ENCODE results near the gene NDUFS2. TPM values are rescaled to one million over a fixed set of nuclear protein-coding genes. Genes with fewer than 3 reads are reported as not detected.
A peak's percentile ranks its signal among the peaks of the same experiment; 100 is the strongest.

NDUFS2 gene
- total and polyA plus RNA-seq, 2 of the 8 experiments (the other 6 are each of a cell fraction or from before 2014, with no cell fraction given) = 95.1 to 113 TPM

GRCh38 chr1:161222175-161223019, 20.2 kb downstream of the NDUFS2 start:
- Histone ChIP-seq H3K27ac (ENCODE audit: low read depth, low read length) (no peak overlapping the region), H2BK120ac (replicated peaks; ENCODE audit: low read depth, low read length) (no peak overlapping the region), H4K8ac (ENCODE audit: extremely low read depth, insufficient read depth, low read length) (peak overlapping the region; percentile 57), H3K27me3 (replicated peaks in 1 of 4; ENCODE audit: control insufficient read depth in 3 of 4, extremely low read depth in 1 of 4, insufficient read depth in 3 of 4, low read length in 3 of 4) (0 out of 7 replicates have a peak, but pooled peaks cover 0 to 2% (median 0%) of the 10 kb centered on the region in 4 experiments), H3K56ac (replicated peaks; ENCODE audit: insufficient read length, low read depth, low read length) (no peak overlapping the region), H3K4me3 (ENCODE audit: extremely low read depth in 1 of 4, insufficient read depth in 2 of 4, low read depth in 3 of 4, low read length in 4 of 4) (no peak overlapping the region), H4K5ac (ENCODE audit: insufficient read length, low read depth, low read length) (no peak overlapping the region), H4K91ac (replicated peaks; ENCODE audit: insufficient read length, low read length) (no peak overlapping the region), H2BK15ac (ENCODE audit: low read length) (no peak overlapping the region), H3K23me2 (ENCODE audit: low read depth, low read length) (peaks cover 8% of the 10 kb centered on the region), H2AFZ (ENCODE audit: low read length) (no peak overlapping the region), H2BK20ac (ENCODE audit: low read length) (no peak overlapping the region), H3K79me2 (ENCODE audit: control insufficient read depth in 1 of 2, insufficient read depth in 2 of 2, low read length in 2 of 2) (no peaks in the 10 kb centered on the region), H3K79me1 (ENCODE audit: low read depth, low read length) (no peaks in the 10 kb centered on the region), H3K4ac (replicated peaks; ENCODE audit: insufficient read length, low read depth, low read length) (no peak overlapping the region), H2AK5ac (ENCODE audit: low read depth, low read length) (no peak overlapping the region; the same call in 1 of the 2 replicates), H3K14ac (ENCODE audit: insufficient read length) (no peak overlapping the region), H3K9me3 (ENCODE audit: insufficient read depth in 2 of 2, low read depth in 1 of 2, low read length in 1 of 2) (no peaks in the 10 kb centered on the region), H3K23ac (ENCODE audit: insufficient read length) (no peak overlapping the region), H3K36me3 (ENCODE audit: control insufficient read depth in 2 of 4, insufficient read depth in 4 of 4, low read length in 3 of 4) (no peaks in the 10 kb centered on the region), H2BK5ac (ENCODE audit: low read depth, low read length) (no peak overlapping the region), H3K4me1 (replicated peaks in 1 of 4; ENCODE audit: control insufficient read depth in 3 of 4, insufficient read depth in 4 of 4, low read length in 3 of 4) (peaks cover 3 to 10% (median 5%) of the 10 kb centered on the region in 4 experiments), H3K18ac (ENCODE audit: extremely low read depth, low read length) (no peak overlapping the region), H3K9ac (replicated peaks in 1 of 4; ENCODE audit: extremely low read depth in 1 of 4, low read depth in 3 of 4, low read length in 3 of 4) (no peak overlapping the region), H2BK12ac (ENCODE audit: low read depth, low read length) (no peak overlapping the region), H4K20me1 (replicated peaks in 1 of 2; ENCODE audit: control insufficient read depth in 1 of 2, insufficient read depth in 2 of 2, low read length in 2 of 2) (no peaks in the 10 kb centered on the region), H3K4me2 (ENCODE audit: insufficient read depth in 1 of 2, low read depth in 2 of 2, low read length in 2 of 2) (no peak overlapping the region)
- WGBS, 2 experiments (ENCODE audit: extremely low coverage in 1 of 2, insufficient coverage in 1 of 2, insufficient read length in 1 of 2, insufficient replicate concordance in 2 of 2, low coverage in 1 of 2, low lambda C conversion rate in 2 of 2, missing lambda C conversion rate in 1 of 2) = 92% methylated on average over 6 of the region's 6 CpGs; no CpG with 5 or more reads in 1 of the 2 experiments
- DNase-seq (ENCODE audit: low read depth in 1 of 2, low spot score in 2 of 2) (no peak), FAIRE-seq (no peak)
- POLR2A ChIA-PET (ENCODE audit: partially characterized antibody) = interaction anchor here (0.9 to 9.9 kb wide), 6 partner anchors 9 to 150 kb away, joined by 3 to 82 read pairs (median 3); partner anchors contain the start of genes ADAMTS4 and NDUFS2
- TF ChIP-seq CTBP2 (IDR thresholded peaks at IDR 0.05; ENCODE audit: borderline replicate concordance, insufficient read depth, insufficient read length, low read length) = no peak
- TF ChIP-seq GTF2F1 (IDR thresholded peaks at IDR 0.05; ENCODE audit: borderline replicate concordance, low read depth, low read length) = no peak
- no peak for TF ChIP-seq BCL11A (IDR thresholded peaks at IDR 0.05; ENCODE audit: low read depth in 2 of 2, low read length in 2 of 2)
- TF ChIP-seq CBX8 (IDR thresholded peaks at IDR 0.05; ENCODE audit: borderline replicate concordance, low read depth, low read length) = no peak
- no peak for TF ChIP-seq TBP (IDR thresholded peaks at IDR 0.05; ENCODE audit: low read depth, low read length)
- TF ChIP-seq RBBP5 (IDR thresholded peaks at IDR 0.05; ENCODE audit: borderline replicate concordance, low read depth, low read length) = no peak
- no peak for TF ChIP-seq MAFK (IDR thresholded peaks at IDR 0.05; ENCODE audit: low read depth, low read length)
- no peak for TF ChIP-seq TEAD4 (IDR thresholded peaks at IDR 0.05; ENCODE audit: low read depth, low read length)
- no peak for TF ChIP-seq KDM5A (IDR thresholded peaks at IDR 0.05; ENCODE audit: low read length)
- CTCF ChIA-PET (ENCODE audit: partially characterized antibody) = interaction anchor here (0.6 to 23.7 kb wide), 11 partner anchors 10 to 167 kb away, joined by 3 to 427 read pairs (median 5); partner anchors contain the start of genes ADAMTS4, NDUFS2, NR1I3 and PPOX

Measured in H1 (cell line).